Endodermal cell (in vitro differentiated cells): ENCODE results near the gene ST3GAL3. TPM values are rescaled to one million over a fixed set of nuclear protein-coding genes. Genes with fewer than 3 reads are reported as not detected.

Experiments
- DNase-seq: peaks from one replicate; pipeline ENCODE4 v3.0.0-alpha.2; 2017
- H3K27ac ChIP-seq: 2 replicates; pipeline ENCODE4 v1.5.1; 2013; ENCODE audit warnings: mild to moderate bottlenecking, low read depth, low read length, moderate library complexity
- H3K27me3 ChIP-seq: 2 replicates; pipeline ENCODE4 v1.6.1; 2013; ENCODE audit warnings: mild to moderate bottlenecking, low read length, moderate library complexity; ENCODE audit not compliant: insufficient read depth, control insufficient read depth, poor library complexity, severe bottlenecking
- H3K36me3 ChIP-seq: 2 replicates; pipeline ENCODE4 v1.7.0; 2013; ENCODE audit warnings: mild to moderate bottlenecking, low read length, moderate library complexity; ENCODE audit not compliant: control insufficient read depth, insufficient read depth
- H3K4me1 ChIP-seq: one replicate; pipeline ENCODE4 v1.7.0; 2013; ENCODE audit warnings: low read length; ENCODE audit not compliant: control insufficient read depth, insufficient read depth
- H3K4me3 ChIP-seq: 2 replicates; pipeline ENCODE4 v1.5.1; 2013; ENCODE audit warnings: mild to moderate bottlenecking, low read length, moderate library complexity
- H3K9ac ChIP-seq: 2 replicates; pipeline ENCODE4 v1.6.1; 2013; ENCODE audit warnings: mild to moderate bottlenecking, low read length, moderate library complexity; ENCODE audit not compliant: poor library complexity, severe bottlenecking; ENCODE audit errors: extremely low read depth
- H3K9me3 ChIP-seq: 2 replicates; pipeline ENCODE4 v1.6.1; 2013; ENCODE audit warnings: mild to moderate bottlenecking, low read length, moderate library complexity; ENCODE audit not compliant: control insufficient read depth
- H3K27ac Mint-ChIP-seq: 2 replicates; pipeline ENCODE4 v1.8.0; 2020; ENCODE audit warnings: mixed read lengths
- H3K27me3 Mint-ChIP-seq: 2 replicates; pipeline ENCODE4 v1.8.0; 2021; ENCODE audit warnings: mild to moderate bottlenecking, mixed read lengths; ENCODE audit not compliant: insufficient read depth
- H3K36me3 Mint-ChIP-seq: 2 replicates; pipeline ENCODE4 v1.8.0; 2020; ENCODE audit warnings: low read depth, mixed read lengths
- H3K4me1 Mint-ChIP-seq: 2 replicates; pipeline ENCODE4 v1.8.0; 2020; ENCODE audit warnings: mixed read lengths
- H3K4me3 Mint-ChIP-seq: 2 replicates; pipeline ENCODE4 v1.8.0; 2020; ENCODE audit warnings: mild to moderate bottlenecking, moderate library complexity, mixed read lengths
- H3K9me3 Mint-ChIP-seq: 2 replicates; pipeline ENCODE4 v1.8.0; 2020; ENCODE audit warnings: mild to moderate bottlenecking, mixed read lengths
- CTCF ChIP-seq: fragments of 200-600 bp; sonication (generic); conservative IDR thresholded peaks from 2 replicates; pipeline ENCODE4 v1.5.0; 2021; ENCODE audit warnings: antibody characterized with exemption, mild to moderate bottlenecking
- WGBS, 2 experiments: methylation state at CpG; one replicate each; pipeline versions ENCODE4 v1.1.5 to v1.1.7; 2013; ENCODE audit warnings: missing lambda C conversion rate in 2 of 2, mixed read lengths in 1 of 2; ENCODE audit not compliant: insufficient coverage in 1 of 2, insufficient read length in 1 of 2; 5-methylcytosine and 5-hydroxymethylcytosine counted together
- total RNA-seq, 2 donors: library from RNA; stranded (reverse); fragmentation: NEBNext Ultra II Directional in 1 of 2; extraction: Animal tissue kit (Norgen Biotek cat#: 25700) in 1 of 2; gene quantifications; 2 replicates in 1 of 2; 3 replicates in 1 of 2; pipeline ENCODE4 v1.2.1, GENCODE V29; 2021

Gene ST3GAL3
- total RNA-seq, 2 donors from 2014 or later: 15.5 to 15.9 TPM

DNA sequence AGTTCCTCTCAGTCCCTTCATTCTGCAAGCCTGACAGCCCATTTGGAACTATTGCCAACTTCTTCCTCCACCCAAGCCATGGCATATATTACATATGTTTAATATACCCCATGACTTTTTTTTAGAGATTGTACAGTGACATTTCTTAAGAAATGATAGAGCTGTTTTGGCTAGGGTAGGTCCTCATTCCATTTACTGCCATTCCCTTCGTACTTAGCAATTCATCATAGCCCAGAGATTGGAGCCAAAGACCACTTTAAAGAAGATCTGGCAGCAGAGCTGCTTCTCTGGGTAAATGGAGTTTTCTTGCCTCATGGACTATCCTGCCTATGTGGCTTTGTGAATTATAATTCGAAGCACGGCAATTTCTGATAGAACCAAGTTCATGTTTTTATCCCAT lies 93.4 kb downstream of the ST3GAL3 start:
- H3K9me3 Mint-ChIP-seq: peaks cover 4% of the 10 kb centered on the region
- no peak for DNase-seq
- peaks cover 15% of the 10 kb centered on the region for H3K36me3 Mint-ChIP-seq
- Histone ChIP-seq H3K4me1 (peaks cover 5% of the 10 kb centered on the region), H3K27me3 (no peaks in the 10 kb centered on the region), H3K9ac (no peak overlapping the region), H3K36me3 (no peaks in the 10 kb centered on the region), H3K4me3 (no peak overlapping the region), H3K27ac (no peak overlapping the region), H3K9me3 (peaks cover 9% of the 10 kb centered on the region)
- no peaks in the 10 kb centered on the region for H3K27me3 Mint-ChIP-seq
- TF ChIP-seq CTCF: no peak
- WGBS, 2 experiments: 86 to 100% methylated on average over 2 to 3 of the region's 3 CpGs
- no peak overlapping the region for H3K27ac Mint-ChIP-seq
- H3K4me3 Mint-ChIP-seq: no peak overlapping the region
- no peaks in the 10 kb centered on the region for H3K4me1 Mint-ChIP-seq

DNA sequence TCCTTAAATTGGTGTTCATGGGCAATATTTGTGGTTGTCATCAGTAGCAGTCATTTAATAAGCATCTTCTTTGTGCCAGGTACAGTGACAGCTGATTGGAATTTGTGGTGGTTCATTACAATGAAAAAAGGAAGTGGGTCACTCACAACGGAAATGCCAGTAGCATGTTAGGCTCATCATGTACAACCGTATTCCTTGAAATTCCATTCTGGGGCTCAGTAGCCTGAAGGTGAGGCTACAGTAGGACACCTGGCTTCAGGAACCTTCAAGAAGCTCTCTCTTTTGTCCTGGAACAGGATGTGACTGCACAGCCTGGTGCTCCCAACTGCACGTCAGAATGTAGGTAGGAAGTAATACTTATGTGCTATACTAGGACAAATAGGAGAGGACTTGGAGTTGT lies 93.9 kb downstream of the ST3GAL3 start:
- TF ChIP-seq CTCF: no peak
- Mint-ChIP-seq H3K27me3 (no peaks in the 10 kb centered on the region), H3K4me1 (no peaks in the 10 kb centered on the region), H3K4me3 (no peak overlapping the region), H3K27ac (no peak overlapping the region), H3K36me3 (peaks cover 14% of the 10 kb centered on the region), H3K9me3 (peaks cover 4% of the 10 kb centered on the region)
- 93 to 96% methylated on average over 3 of the region's 3 CpGs for WGBS, 2 experiments
- H3K9ac ChIP-seq: no peak overlapping the region
- no peaks in the 10 kb centered on the region for H3K27me3 ChIP-seq
- H3K36me3 ChIP-seq: no peaks in the 10 kb centered on the region
- no peak overlapping the region for H3K27ac ChIP-seq
- peaks cover 5% of the 10 kb centered on the region for H3K4me1 ChIP-seq
- peaks cover 9% of the 10 kb centered on the region for H3K9me3 ChIP-seq
- DNase-seq: no peak
- no peak overlapping the region for H3K4me3 ChIP-seq

DNA sequence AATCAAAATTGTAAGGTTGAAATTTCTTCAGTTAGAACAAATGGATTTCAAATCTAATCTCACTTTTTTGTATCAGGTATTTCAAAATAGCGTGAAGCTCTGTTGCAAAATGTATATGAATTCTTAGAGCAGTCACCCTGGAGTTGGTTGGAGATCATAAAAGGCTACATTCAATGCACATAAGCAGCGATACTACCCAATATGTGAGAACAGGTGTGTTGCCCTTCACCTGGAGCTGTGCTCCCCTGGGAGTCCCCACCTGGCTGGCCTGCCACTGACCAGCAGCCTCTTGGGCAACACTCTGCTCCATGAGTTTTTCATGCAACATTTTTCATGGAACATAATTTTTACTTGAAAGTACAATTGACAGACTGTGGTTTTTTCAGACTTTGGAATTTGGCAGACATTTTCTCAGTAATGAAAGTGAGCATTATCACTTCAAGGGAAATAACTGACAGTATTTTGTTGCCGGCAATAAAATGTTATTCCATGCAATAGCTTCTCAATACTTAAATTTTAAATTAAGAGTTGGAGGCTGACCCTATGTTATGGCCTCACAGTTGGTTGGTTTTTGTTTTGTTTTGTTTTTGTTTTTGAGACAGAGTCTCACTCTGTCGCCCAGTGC lies 95.1 kb downstream of the ST3GAL3 start:
- H3K27ac ChIP-seq: no peak overlapping the region
- no peaks in the 10 kb centered on the region for H3K27me3 Mint-ChIP-seq
- no peaks in the 10 kb centered on the region for H3K4me1 Mint-ChIP-seq
- no peak for DNase-seq
- no peak overlapping the region for H3K27ac Mint-ChIP-seq
- no peaks in the 10 kb centered on the region for H3K36me3 ChIP-seq
- no peak overlapping the region for H3K4me3 Mint-ChIP-seq
- peaks cover 7% of the 10 kb centered on the region for H3K36me3 Mint-ChIP-seq
- TF ChIP-seq CTCF: no peak
- no peaks in the 10 kb centered on the region for H3K27me3 ChIP-seq
- peaks cover 2% of the 10 kb centered on the region for H3K9me3 Mint-ChIP-seq
- H3K4me1 ChIP-seq: peaks cover 5% of the 10 kb centered on the region
- H3K4me3 ChIP-seq: no peak overlapping the region
- 90 to 100% methylated on average over 1 to 4 of the region's 4 CpGs for WGBS, 2 experiments
- H3K9ac ChIP-seq: no peak overlapping the region
- H3K9me3 ChIP-seq: peaks cover 9% of the 10 kb centered on the region
